Globus pallidus (tissue), 1 donor: Measurements from ENCODE around the gene PRXL2B.

ENCODE experiments used
- DNase-seq: peaks from one replicate; pipeline ENCODE4 v3.0.0-alpha.2; 2015; ENCODE audit warnings: low spot score

Gene PRXL2B

DNA sequence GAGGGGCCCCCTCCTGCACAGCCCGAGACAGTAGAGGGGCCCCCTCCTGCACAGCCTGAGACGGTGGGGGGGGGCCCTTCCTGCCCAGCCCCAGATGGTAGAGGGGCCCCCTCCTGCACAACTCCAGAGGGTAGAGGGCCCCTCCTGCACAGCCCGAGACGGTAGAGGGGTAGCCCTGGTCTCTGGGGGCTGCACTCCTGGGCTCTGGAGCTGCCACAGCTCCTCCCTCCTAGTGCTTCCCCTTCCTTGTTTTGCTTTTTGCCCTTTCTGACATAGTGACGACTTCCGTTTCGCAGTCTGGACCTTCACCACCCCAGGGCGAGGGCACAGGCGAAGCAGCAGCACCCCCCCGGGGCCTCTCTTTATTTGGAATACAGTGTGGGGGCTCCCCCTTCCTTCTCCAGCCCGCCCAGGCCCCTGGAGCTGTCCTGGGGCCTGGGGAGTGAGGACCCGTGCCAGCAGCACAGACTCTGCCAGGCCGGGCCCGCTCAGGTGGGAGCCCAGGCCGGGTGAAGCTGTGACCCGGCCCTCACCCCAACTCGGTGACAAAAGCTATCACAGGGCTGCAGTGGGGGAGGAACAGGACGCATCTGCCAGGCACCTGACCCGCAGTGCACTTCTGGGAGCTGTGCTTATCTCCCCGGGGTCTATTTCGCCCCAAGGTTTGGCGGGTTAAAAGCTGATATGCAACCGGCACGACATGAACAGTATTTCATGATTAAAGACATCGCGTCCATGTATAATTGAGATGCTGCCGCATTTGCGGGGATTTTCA lies 1.1 kb upstream of the PRXL2B start:
- DNase-seq = peak; percentile 68

DNA sequence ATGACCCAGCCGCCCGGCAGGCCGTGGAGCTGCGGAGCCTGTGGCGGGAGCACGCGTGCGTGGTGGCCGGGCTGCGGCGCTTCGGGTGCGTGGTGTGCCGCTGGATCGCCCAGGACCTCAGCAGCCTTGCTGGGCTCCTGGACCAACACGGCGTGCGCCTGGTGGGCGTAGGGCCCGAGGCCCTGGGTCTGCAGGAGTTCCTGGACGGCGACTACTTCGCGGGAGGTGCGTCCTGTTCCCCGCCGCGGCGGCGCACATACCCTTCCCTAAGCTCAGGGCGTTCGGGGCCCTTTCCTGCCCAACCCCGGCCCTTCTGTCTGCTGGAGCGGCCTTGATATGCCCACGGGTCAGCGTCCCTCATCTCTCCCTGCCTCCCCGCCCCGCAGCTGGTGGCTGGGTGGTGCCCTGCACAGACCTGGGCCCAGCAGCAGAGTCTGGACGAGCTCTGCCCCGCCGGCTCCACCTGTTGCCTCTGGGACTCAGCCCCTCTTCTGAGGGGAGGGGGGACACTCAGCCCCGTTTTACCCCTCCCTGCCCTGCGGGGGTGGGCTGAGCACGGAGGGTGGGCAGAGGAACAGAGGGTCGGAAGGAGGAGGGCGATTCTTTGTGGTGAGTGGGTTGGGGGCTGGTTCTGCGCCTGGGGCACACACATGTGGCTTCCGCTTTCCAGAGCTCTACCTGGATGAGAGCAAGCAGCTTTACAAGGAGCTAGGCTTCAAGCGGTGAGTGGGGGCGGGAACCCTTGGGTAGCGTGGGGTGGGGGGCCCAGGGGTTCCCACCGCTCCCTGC lies 688 bp downstream of the PRXL2B start:
- no peak for DNase-seq

DNA sequence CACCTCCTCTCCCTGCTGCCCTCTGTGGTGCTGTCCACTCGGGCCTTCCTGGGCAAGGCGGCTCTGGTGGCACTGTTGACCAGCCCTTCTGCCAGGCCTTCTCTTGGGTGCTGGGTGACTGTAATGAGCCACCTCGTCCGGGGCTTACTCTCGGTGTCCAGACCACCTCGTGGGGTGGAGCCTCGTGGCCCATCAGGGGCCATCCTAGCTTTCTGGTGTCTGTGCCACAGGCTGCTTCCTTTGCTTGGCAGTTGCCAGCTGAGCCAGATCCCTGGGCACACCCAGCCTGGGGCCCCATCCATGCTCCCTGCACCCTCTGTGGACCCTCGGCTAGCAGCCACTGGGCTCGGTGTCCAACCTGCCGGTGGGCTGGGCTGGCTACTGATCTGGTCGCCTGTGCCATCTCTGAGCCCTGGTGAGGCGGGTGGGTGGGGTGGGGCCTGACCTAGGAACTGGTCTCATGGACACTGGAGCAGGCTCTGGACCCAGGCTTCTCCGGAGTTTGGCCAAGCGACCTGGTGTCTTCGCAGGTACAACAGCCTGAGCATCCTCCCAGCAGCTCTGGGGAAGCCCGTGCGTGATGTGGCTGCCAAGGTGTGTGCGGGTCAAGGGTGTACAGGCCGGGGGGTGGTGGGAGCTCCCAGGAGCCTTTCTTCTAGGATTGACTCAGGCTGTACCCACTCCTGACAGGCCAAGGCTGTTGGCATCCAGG lies 1.4 kb downstream of the PRXL2B start:
- no peak for DNase-seq

DNA sequence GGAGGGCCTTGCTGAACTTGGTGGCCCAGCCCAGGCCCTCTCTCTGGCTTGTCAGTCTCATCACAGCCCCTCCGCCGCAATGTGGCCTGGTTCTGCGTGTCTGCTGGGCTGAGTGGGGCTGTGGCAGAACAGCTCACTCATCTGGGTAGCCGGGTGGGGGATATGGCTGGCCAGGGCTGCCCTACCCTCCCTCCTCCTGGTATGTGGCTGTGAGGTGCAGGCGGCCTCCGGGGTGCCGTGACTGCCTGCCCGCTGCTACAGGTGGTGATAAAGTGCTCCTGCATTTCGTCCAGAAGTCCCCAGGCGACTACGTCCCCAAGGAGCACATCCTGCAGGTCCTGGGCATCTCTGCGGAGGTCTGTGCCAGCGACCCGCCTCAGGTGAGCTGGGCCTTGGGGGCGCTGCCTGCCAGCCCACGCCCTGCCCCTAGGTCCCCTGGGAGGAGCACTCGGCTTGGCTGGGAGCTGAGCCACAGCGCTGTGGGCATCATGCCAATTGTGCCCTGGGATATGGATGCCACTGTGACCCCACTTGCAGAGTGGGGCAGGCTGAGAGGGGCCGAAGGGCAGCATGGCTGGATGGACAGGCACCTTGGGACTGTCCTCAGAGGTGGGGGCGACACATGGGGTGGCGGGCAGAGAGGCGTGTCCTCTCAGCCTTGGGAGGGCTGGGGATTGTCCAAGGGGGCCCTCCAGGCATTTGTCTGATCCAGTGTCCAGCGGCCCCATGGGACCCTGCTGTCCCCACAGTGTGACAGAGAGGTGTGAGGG lies 2.3 kb downstream of the PRXL2B start:
- no peak for DNase-seq

DNA sequence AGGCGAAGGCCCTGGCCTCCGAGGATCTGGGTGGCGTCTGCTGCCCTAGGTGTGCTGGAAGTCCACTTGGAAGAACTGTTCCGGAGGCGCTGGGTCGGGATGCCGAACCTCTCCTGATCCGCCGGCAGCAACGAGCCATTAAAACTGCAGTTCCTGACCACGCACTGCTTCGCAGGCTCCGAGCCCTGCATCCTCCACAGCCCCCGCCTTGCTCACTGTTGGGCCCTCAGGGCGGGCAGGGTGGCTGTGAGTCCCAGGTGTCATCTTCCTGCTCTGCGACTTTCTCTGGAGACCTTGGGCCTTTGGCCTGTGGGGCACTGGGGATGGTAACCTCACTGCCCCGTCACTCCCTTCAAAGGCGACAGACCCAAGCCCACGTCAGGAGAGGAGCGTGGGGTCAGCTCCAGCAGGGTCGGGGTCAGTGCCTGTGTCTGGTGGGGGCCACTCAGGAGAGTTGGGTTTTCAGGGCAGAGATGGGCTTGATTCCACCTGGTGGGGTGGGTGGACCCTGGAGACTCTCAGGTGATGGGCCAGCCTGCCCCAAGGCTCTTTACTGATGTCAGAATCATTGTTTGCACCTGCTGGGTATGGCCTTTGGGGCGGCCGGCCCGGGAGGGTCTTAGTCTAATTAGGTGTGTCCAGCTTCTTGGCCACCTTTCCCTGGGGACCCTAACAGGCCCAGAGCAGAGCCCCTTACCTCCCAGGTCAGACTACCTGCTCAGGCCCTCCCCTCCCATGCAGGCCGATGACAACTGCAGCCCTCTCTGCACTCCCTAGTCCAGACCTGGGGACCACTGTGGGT lies 3.1 kb downstream of the PRXL2B start:
- DNase-seq = no peak

DNA sequence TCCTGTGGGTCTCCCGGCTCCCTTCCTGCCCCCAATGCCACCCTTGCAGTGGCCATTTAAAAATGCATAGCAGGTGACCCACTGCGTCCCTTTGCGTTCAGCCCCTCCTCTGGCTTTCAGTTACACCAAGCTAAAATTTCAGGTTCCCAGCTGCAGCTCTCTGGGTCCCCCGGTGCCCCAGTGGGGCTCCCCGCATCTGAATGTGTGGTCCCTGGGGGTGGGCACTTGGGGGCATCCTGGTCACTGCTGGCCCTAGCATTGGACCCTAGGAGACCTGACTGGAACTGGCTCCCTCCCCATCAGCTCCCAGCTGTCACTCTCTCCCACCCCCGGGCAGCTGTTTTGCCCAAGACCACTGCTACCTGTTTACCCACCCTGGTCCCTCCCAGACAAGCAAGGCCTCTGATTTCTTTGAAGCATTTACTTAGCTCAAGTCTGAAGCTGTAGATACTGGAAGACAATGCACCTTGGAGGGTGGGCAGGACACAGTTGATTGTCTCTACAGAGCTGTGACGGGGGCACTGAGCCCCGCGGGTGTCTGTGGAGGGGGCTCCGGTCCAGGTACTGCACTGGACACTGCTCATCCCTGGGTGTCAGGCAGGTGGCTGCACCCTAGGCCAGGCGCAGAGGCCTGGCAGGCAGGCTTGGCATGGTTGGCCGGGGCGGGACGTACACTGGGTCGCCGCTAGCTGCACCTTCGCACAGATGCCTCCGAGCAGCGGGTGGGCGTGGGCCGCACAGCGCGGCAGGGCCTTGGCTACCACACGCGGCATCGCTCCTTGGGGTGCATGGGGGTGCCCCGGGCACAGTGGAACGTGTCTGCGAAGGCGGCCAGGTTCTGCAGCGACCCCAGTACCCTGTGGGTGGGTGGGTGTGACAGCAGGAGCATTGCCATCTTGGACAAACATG lies 3.9 kb downstream of the PRXL2B start:
- no peak for DNase-seq

DNA sequence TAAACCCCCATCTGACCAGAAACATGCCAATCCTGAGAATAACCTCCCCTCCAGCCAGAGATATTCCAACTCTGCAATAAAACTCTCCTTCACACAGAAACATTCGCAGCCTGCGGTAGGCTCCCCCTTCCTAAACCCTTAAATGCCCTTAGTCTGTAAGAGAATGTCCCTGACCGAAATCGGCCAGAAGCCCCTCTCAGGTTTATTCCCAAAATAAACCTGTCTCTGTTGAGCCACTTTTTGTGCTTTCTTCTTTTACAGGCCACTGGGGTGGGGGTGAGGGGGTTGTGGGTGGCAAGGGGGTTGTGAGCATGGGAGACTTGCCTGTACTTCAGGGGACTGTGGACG lies 4.6 kb downstream of the PRXL2B start:
- DNase-seq = no peak

DNA sequence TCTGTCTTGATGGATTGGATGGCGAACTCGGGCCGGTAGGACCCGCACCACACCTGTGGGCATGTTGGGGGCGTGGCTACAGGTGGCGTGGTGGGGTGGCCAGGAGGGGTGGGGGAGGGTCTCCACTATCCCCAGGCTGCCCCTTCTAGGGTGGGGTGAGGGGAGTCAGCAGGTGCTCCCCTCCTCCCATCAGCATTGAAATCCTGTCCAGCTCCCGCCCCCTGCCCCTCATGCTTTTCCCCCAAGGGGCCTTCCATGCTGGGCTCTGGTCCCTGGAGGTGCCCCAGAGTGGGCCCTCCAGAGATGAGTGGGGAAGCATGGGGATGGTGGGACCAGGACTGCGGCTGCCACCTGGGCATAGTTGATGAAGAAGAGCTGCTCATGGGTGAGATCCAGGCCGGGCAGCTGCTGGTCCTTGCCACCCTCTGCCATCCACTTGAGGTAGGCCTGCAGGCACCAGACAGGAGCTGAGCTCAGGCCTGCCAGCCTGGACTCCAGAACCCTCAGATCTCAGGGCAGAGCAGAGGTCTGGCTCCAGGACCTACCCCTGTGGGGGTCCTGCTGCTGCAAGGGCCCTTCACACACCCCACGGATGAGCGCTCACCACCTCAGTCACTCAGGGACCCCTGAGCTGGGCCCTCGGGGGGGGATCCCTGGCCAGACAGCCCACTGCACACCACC lies 5.1 kb downstream of the PRXL2B start:
- DNase-seq = no peak

DNA sequence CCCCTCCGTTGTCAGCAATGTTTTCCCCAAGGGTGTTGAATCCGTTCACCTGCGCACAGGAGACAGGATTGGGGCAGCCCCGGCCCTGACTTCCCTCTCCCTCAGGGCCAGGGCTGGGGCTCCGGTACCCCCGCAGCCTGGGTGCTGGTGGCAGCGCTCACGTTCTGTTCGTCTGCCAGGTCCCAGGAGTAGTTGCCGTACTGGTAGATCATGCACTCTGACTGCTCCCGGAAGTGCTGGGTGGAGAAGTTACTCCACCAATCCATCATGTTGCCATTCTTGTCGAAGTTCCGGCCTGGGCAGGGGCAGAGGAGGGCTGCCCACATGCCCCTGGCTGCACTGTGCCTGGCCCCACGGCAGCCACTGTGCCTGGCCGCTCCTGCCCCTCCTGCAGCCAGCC lies 6.1 kb downstream of the PRXL2B start:
- DNase-seq = no peak

DNA sequence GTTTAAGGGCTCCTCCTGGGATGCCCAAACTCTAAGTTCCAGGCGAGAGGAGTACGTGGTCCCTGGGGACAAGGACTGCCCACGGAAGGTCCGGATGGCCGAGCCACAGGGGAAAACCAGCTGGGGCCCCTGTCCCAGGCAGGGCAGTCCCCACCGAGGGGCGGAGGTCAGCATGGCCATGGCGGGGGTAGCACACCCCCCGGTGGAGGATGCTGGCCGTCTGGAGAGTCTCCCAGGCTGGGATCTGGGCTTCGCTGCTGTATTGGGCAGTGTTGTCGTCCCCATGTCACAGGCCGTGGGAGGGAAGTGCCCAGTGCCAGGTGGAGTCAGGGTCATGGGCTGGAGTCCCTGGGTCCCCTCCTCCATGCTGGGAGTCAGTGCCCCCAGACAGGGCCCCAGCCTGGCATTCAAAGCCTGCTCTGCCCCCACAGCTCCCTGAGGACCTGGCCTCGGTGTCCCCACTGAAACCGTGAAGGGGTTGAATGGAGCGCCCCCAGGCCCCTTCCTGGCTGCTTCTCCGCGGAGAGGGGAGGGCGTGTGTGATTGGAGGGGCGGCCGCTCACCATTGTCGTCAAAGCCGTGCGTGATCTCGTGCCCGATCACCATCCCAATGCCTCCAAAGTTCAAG lies 6.8 kb downstream of the PRXL2B start:
- DNase-seq = no peak

DNA sequence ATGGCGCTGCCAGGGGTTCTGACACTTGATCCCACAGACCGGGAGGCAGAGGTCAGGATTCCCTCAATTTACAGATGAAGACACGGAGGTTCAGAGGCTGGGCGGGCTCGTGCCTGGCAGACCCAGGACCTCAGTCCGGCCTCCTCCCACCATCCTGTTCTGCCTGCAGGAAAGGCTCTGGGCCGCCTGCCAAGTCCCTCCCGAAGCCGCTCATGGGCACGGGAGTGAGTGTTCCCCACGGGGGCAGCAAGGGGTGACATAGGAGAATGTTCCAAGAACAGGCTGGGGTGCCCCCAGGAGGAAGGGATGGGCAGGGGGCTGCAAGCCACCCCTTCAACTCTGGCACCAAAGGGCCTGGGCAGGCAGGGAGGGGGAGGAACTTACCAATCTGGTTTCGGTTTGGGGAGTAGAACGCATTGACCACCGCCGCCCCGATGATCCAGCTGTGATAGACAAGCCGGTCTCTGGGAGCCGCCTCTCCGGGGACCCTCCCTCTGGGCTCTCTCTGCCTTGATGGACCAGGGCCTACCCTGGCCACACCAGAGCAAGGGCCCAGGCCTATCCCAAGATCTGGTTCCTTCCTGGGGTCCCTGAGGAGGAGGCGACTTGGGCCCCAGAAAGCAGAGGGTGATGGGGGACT lies 7.5 kb downstream of the PRXL2B start:
- no peak for DNase-seq

DNA sequence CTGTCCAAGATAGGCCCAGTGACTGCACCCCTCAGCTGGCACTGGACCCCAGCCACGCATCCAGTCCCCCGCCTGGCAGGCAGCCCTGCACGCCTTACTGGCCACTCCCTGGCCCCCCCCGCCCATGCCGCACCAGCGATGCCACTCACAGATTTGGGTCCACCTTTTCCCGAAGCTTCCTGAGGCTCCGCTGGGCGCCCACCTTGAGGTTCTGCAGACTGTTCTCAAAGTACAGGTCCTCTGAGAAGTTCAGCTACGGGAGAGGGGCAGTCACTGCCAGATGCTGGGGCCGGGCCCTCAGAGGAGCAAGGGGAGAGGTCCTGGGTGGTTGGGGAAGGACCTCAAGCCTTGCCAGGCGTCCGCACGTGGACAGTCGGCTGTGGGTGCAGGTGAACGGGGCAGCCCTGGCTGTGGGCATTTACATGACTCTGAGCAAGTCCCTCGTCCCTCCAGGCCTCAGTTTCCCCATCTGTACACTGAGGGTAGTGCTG lies 8.1 kb downstream of the PRXL2B start:
- DNase-seq = no peak

DNA sequence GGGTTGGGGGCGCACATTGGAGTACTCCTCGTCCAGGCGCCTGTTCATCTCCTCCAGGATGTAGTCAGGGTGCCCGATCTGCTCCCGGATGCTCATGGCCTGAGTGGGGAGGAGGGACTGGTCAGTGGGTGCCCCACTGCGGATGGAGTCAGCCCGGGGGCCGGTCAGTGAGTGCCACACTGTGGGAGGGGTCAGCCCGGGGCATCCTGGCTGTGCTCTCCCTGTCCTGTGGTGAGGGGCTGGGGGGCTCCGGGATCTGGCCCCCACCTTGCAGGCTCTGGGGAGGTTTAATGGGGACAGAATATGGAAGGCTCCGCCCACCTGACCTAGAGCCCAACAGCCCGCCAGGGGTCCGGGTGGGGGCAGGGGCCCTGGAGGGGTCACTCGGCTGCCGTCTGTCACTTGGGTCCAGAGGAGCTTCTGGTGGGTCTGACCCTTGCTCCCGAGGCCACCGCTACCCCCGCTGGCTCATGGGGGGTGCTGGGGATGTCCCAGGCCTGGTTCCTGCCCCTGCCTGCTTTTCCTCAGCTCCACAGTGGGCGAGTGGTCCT lies 8.8 kb downstream of the PRXL2B start:
- DNase-seq = no peak

DNA sequence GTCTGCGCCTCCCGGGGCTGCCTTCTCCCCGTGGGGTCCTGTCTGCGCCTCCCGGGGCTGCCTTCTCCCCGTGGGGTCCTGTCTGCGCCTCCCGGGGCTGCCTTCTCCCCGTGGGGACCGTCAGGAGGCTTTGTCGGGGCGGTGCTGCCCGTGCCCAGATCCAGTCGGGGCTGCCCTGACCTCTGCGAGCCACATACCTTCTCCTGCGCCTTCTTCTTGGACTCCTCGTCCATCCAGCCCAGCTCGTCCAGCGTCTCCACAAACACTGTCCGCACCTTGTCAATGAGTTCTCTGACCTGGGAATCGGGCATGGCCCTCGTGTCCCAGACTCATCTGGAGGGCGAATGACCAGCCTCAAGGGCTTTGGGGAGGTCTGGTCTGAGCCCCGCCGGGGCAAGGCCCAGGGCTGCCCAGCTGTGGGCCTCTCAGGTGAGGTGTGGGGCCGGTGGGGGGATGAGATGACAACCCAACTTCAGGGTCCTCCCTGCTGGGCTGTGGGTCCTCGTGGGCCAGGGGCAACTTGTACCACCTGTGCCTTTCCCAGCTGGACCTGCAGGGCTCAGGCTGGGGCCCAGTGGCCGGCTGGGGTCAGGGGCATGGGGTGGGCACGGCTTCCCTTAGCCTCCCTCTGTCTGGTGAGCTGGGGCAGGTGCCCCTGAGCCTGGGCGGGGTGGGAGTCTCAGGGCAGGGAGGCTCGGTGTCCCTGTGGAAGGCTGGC lies 9.4 kb downstream of the PRXL2B start:
- no peak for DNase-seq

DNA sequence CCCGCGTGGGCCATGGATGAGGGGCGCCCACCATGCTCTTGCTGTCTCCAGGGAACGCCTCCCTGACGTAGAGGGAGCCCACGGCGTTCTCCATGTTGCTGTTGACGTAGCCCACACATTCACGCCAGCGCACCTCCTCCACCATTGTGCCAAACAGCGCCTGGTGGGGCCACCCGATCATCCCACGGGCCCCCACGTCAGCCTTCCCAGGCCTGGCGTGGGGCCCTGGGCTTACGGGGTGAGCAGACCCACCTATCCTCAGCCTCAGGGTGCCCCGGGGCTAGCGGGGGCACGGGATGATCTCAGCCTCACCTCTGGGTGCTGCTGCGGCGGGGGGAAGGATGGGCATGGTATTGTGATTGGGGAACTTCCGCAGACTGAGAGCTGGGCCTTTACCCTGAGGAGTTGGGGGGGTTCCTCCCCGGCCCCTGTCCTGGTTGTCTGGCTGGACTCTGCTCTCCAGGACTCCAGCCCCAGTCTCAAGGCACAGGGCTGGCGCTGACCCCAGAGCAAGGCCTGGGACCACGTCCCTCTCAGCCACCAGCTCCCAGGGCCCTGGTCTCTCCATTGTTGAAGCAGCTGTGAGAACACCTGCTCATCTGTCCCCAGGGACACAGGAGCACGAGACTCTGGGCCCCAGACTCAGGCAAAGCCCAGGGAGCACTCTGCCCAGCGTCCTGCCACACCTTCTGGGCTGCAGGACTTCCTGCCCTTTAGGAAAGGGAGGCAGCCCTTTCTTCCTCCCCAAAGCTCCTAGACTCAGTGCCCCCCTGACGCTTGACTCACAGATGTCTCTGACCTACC lies 10.2 kb downstream of the PRXL2B start:
- DNase-seq = no peak

DNA sequence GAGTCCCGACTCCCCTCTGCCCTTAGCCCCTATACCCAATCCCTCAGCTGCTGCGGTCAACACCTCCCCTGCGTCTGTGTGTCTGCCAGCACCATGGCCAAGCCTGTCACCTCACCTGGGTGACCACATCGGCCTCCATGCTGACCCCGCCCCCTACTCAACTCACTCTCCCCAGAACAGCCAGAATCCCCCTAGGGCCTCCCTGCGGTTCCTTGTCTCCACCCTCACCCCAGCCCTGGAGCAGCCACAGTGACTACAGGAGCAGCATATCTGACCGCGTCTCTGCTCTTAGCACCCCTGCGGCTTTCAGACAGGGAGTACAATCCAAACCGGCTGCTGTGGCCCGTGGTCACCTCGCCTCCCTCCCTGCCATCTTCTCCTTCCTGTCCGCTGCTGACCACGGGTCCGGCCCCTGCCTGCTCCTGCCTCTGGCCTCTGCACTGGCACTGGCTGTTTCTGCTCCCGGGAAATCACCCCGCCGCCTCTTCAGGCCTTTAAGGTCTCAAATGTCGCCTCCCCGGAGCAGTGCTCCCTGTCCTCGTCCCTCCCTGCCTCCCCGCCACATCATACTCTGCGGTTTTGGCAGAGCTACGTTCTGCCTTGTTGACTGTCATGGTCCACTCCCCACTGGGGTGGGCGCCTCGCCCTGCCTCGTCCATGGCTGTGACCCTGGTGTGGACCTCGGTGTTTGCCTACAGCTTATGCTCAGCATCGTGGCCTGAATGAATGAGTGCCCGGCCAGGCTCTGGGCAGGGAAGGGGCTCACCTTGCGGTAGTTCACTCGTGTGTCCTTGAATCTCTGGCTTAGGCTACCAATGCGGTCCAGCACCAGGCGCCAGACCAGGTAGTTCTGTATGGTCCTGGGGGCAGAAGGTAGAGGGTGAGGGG lies 11.1 kb downstream of the PRXL2B start:
- DNase-seq = no peak
